Measurements from ENCODE around the gene COMMD7.
A peak's percentile ranks its signal among the peaks of the same experiment; 100 is the strongest.

The COMMD7 gene

GRCh38 chr20:32743237-32744112 lies at the start of gene COMMD7:
Gene COMMD7 (minus strand): TSS chr20:32743467. CDS start chr20:32743391, 76 bp downstream.
- TF ChIP-seq ZFP30 (CRISPR knock-in tag; IDR thresholded peaks at IDR 0.05): no peak
- TF ChIP-seq CSRNP3 (CRISPR knock-in tag; IDR thresholded peaks at IDR 0.05): no peak
- TF ChIP-seq PATZ1 (CRISPR knock-in tag; IDR thresholded peaks at IDR 0.05; ENCODE audit: borderline replicate concordance): no peak
- no peak for TF ChIP-seq TCF4 (CRISPR knock-in tag; IDR thresholded peaks at IDR 0.05; ENCODE audit: borderline replicate concordance)
- no peak for TF ChIP-seq ESRRG (CRISPR knock-in tag; IDR thresholded peaks at IDR 0.05)
- no peak for TF ChIP-seq ZFP3 (CRISPR knock-in tag; IDR thresholded peaks at IDR 0.05)
- no peak for TF ChIP-seq POU6F1 (CRISPR knock-in tag; IDR thresholded peaks at IDR 0.05; ENCODE audit: borderline replicate concordance, low read depth)
- no peak for TF ChIP-seq ISL1 (CRISPR knock-in tag; IDR thresholded peaks at IDR 0.05)
- peak; percentile 75 for ATAC-seq

GRCh38 chr20:32792731-32793458 lies 49.6 kb upstream of the COMMD7 start:
- no peak for ATAC-seq
- no peak for TF ChIP-seq ZFP3 (CRISPR knock-in tag; IDR thresholded peaks at IDR 0.05)
- TF ChIP-seq PATZ1 (CRISPR knock-in tag; IDR thresholded peaks at IDR 0.05; ENCODE audit: borderline replicate concordance): no peak
- no peak for TF ChIP-seq CSDC2 (CRISPR knock-in tag; IDR thresholded peaks at IDR 0.05)
- no peak for TF ChIP-seq ZC3H10 (CRISPR knock-in tag; IDR thresholded peaks at IDR 0.05)
- TF ChIP-seq TCF4 (CRISPR knock-in tag; IDR thresholded peaks at IDR 0.05; ENCODE audit: borderline replicate concordance): no peak
- no peak for TF ChIP-seq TSHZ2 (CRISPR knock-in tag; IDR thresholded peaks at IDR 0.05)
- no peak for TF ChIP-seq RARB (CRISPR knock-in tag; IDR thresholded peaks at IDR 0.05)
- no peak for TF ChIP-seq POU6F1 (CRISPR knock-in tag; IDR thresholded peaks at IDR 0.05; ENCODE audit: borderline replicate concordance, low read depth)
- no peak for TF ChIP-seq TOX (CRISPR knock-in tag; IDR thresholded peaks at IDR 0.05; ENCODE audit: borderline replicate concordance)
- TF ChIP-seq CSRNP3 (CRISPR knock-in tag; IDR thresholded peaks at IDR 0.05): no peak
- TF ChIP-seq ESRRG (CRISPR knock-in tag; IDR thresholded peaks at IDR 0.05): no peak
- TF ChIP-seq GLIS3 (CRISPR knock-in tag; IDR thresholded peaks at IDR 0.05): no peak
- no peak for TF ChIP-seq SNAI2 (CRISPR knock-in tag; IDR thresholded peaks at IDR 0.05)
- TF ChIP-seq ZFP30 (CRISPR knock-in tag; IDR thresholded peaks at IDR 0.05): no peak

All from SK-N-SH treated with all-trans-retinoic acid at 6 μM for 48 hours (cell line).